Natural killer cell (primary cell): Measurements from ENCODE around the gene SYCP2. TPM values are rescaled to one million over a fixed set of nuclear protein-coding genes. Genes with fewer than 3 reads are reported as not detected.

ENCODE experiments used
- ATAC-seq, 3 donors: fragments of 150-1000 bp in 2 of 3; fragments of 200-7000 bp in 1 of 3; cut with Tn5 transposase; 1 replicate in 1 of 3; 2 replicates in 2 of 3; pipeline ENCODE4 v1.10.0; 2021; ENCODE audit warnings: mild to moderate bottlenecking in 2 of 3, moderate library complexity in 2 of 3
- DNase-seq, 2 donors: peaks; one replicate each; pipeline versions ENCODE4 v3.0.0 to v3.0.0-alpha.2; 2013 to 2021; ENCODE audit warnings: mixed read lengths in 1 of 2
- H3K27ac ChIP-seq: one replicate; pipeline ENCODE4 v1.5.1; 2013; ENCODE audit warnings: mild to moderate bottlenecking, low read length
- H3K27me3 ChIP-seq: one replicate; pipeline ENCODE4 v1.6.1; 2013; ENCODE audit warnings: low read length; ENCODE audit not compliant: control insufficient read depth, insufficient read depth
- H3K36me3 ChIP-seq: one replicate; pipeline ENCODE4 v1.6.1; 2013; ENCODE audit warnings: low read length; ENCODE audit not compliant: control insufficient read depth, insufficient read depth
- H3K4me1 ChIP-seq: one replicate; pipeline ENCODE4 v1.6.1; 2013; ENCODE audit warnings: low read length; ENCODE audit not compliant: control insufficient read depth, insufficient read depth
- H3K4me3 ChIP-seq: one replicate; pipeline ENCODE4 v1.5.1; 2013; ENCODE audit warnings: low read length
- H3K9me3 ChIP-seq: one replicate; pipeline ENCODE4 v1.6.1; 2013; ENCODE audit warnings: low read length; ENCODE audit not compliant: control insufficient read depth, insufficient read depth
- H3K27ac Mint-ChIP-seq, 2 donors: one replicate each; pipeline ENCODE4 v1.8.0; 2022; ENCODE audit warnings: mild to moderate bottlenecking in 2 of 2, mixed read lengths in 2 of 2, moderate library complexity in 1 of 2
- H3K27me3 Mint-ChIP-seq, 2 donors: one replicate each; pipeline ENCODE4 v1.8.0; 2022; ENCODE audit warnings: low read depth in 2 of 2, mixed read lengths in 2 of 2
- H3K36me3 Mint-ChIP-seq: one replicate; pipeline ENCODE4 v1.8.0; 2022; ENCODE audit warnings: mixed read lengths
- H3K4me1 Mint-ChIP-seq, 2 donors: one replicate each; pipeline ENCODE4 v1.8.0; 2022; ENCODE audit warnings: mixed read lengths in 2 of 2
- H3K4me3 Mint-ChIP-seq: one replicate; pipeline ENCODE4 v1.8.0; 2022; ENCODE audit warnings: mild to moderate bottlenecking, moderate library complexity, mixed read lengths
- H3K9me3 Mint-ChIP-seq, 2 donors: one replicate each; pipeline ENCODE4 v1.8.0; 2022; ENCODE audit warnings: mixed read lengths in 2 of 2
- CTCF ChIP-seq: fragments of 200-600 bp; IDR thresholded peaks from one replicate; pipeline ENCODE4 v1.8.0; 2022; ENCODE audit warnings: antibody characterized with exemption
- WGBS: methylation state at CpG from one replicate; pipeline ENCODE4 v1.1.7; 2013; ENCODE audit warnings: missing lambda C conversion rate; ENCODE audit not compliant: insufficient coverage; 5-methylcytosine and 5-hydroxymethylcytosine counted together
- intact Hi-C: fragments of 100-400 bp; cut with micrococcal nuclease; formaldehyde crosslinking; loops from one replicate; pipeline ENCODE4 v1.14.2; 2022
- total RNA-seq, 4 donors: library from RNA; stranded (reverse); fragments of 120-200 nt in 1 of 4; gene quantifications; one replicate each; pipeline versions ENCODE4 v1.2.3 to v1.2.4, GENCODE V29; 2013 to 2022

The SYCP2 gene
- total RNA-seq, 3 donors from 2014 or later (not counting 1 experiment from before 2014, with no cell fraction given), result 5.9 to 8.6 (median 7.0) TPM

- H3K4me1 ChIP-seq, result no peaks in the 10 kb centered on the region
- Mint-ChIP-seq H3K4me3 (no peak overlapping the region), H3K9me3 (no peaks in the 10 kb centered on the region), H3K4me1 (no peaks in the 10 kb centered on the region), H3K36me3 (no peaks in the 10 kb centered on the region), H3K27me3 (peaks cover 0 to 10% of the 10 kb centered on the region in 2 donors), H3K27ac (no peak overlapping the region)
- ATAC-seq (no peak), DNase-seq (no peak)
- H3K36me3 ChIP-seq, result no peaks in the 10 kb centered on the region
- H3K9me3 ChIP-seq, result no peaks in the 10 kb centered on the region
- WGBS, result 55% methylated on average over 1 of the region's 19 CpGs
- intact Hi-C loops, result no loop called here
- H3K27me3 ChIP-seq, result no peaks in the 10 kb centered on the region
- no peak overlapping the region for H3K4me3 ChIP-seq
- TF ChIP-seq CTCF, result no peak
- H3K27ac ChIP-seq, result no peak overlapping the region
These were observed 111.6 kb downstream of the SYCP2 start for GRCh38 chr20:59821788-59822187.

GRCh38 chr20:59821201-59821600, 112.2 kb downstream of the SYCP2 start:
- Mint-ChIP-seq H3K27me3 (peaks cover 0 to 10% of the 10 kb centered on the region in 2 donors), H3K36me3 (no peaks in the 10 kb centered on the region), H3K27ac (no peak overlapping the region), H3K9me3 (no peaks in the 10 kb centered on the region), H3K4me1 (no peaks in the 10 kb centered on the region), H3K4me3 (no peak overlapping the region)
- no peak for DNase-seq
- no peak overlapping the region for H3K4me3 ChIP-seq
- TF ChIP-seq CTCF, result no peak
- no peaks in the 10 kb centered on the region for H3K9me3 ChIP-seq
- WGBS, result 93% methylated on average over 7 of the region's 7 CpGs
- no peaks in the 10 kb centered on the region for H3K4me1 ChIP-seq
- H3K27me3 ChIP-seq, result no peaks in the 10 kb centered on the region
- no peaks in the 10 kb centered on the region for H3K36me3 ChIP-seq
- intact Hi-C loops, result no loop called here
- ATAC-seq, result no peak
- H3K27ac ChIP-seq, result no peak overlapping the region

- peaks cover 0 to 10% of the 10 kb centered on the region in 2 donors for H3K27me3 Mint-ChIP-seq
- no peaks in the 10 kb centered on the region for H3K9me3 Mint-ChIP-seq
- H3K4me1 Mint-ChIP-seq, result no peaks in the 10 kb centered on the region
- Histone ChIP-seq H3K36me3 (no peaks in the 10 kb centered on the region), H3K9me3 (no peaks in the 10 kb centered on the region), H3K27ac (no peak overlapping the region), H3K4me1 (no peaks in the 10 kb centered on the region), H3K4me3 (no peak overlapping the region), H3K27me3 (no peaks in the 10 kb centered on the region)
- H3K36me3 Mint-ChIP-seq, result no peaks in the 10 kb centered on the region
- H3K27ac Mint-ChIP-seq, result no peak overlapping the region
- no peak for TF ChIP-seq CTCF
- intact Hi-C loops, result no loop called here
- DNase-seq (no peak), ATAC-seq (no peak)
- H3K4me3 Mint-ChIP-seq, result no peak overlapping the region
- WGBS, result 73% methylated on average over 11 of the region's 11 CpGs
These were observed 113.0 kb downstream of the SYCP2 start for GRCh38 chr20:59820204-59821041.
